SU-DHL-6 (cell line): Measurements from ENCODE around the gene DST.

ENCODE experiments used
- H2AFZ ChIP-seq: fragments of 200-600 bp; sonication (generic); 2 replicates; pipeline ENCODE4 v1.6.1; 2014; ENCODE audit warnings: low read depth, mild to moderate bottlenecking, moderate library complexity, mixed read lengths, antibody characterized with exemption, low read length; ENCODE audit not compliant: severe bottlenecking
- H3F3A ChIP-seq: fragments of 200-600 bp; shearing (Covaris generic); 2 replicates; pipeline ENCODE4 v1.6.0; 2016; ENCODE audit warnings: antibody characterized with exemption, mild to moderate bottlenecking; ENCODE audit not compliant: insufficient read depth
- H3K27ac ChIP-seq: fragments of 200-600 bp; sonication (generic); 2 replicates; pipeline ENCODE4 v1.5.1; 2016; ENCODE audit warnings: low read depth, mild to moderate bottlenecking, low read length, moderate library complexity, mixed read lengths
- H3K27me3 ChIP-seq: fragments of 200-600 bp; sonication (generic), shearing (Covaris generic); 2 replicates; pipeline ENCODE4 v1.6.0; 2014; ENCODE audit warnings: mild to moderate bottlenecking, low read length
- H3K36me3 ChIP-seq: fragments of 200-600 bp; sonication (generic); 2 replicates; pipeline ENCODE4 v1.6.1; 2014; ENCODE audit warnings: mild to moderate bottlenecking, low read length, mixed read lengths
- H3K4me2 ChIP-seq: fragments of 300-600, 200-600 bp; shearing (Covaris generic), sonication (generic); 2 replicates; pipeline ENCODE4 v1.6.0; 2014; ENCODE audit warnings: low read length, low read depth, mild to moderate bottlenecking; ENCODE audit not compliant: poor library complexity, severe bottlenecking
- H3K4me3 ChIP-seq: fragments of 200-600 bp; sonication (generic); 2 replicates; pipeline ENCODE4 v1.5.1; 2014; ENCODE audit warnings: antibody characterized with exemption, low read length, mild to moderate bottlenecking, mixed read lengths; ENCODE audit not compliant: insufficient read depth, poor library complexity, severe bottlenecking
- H3K79me2 ChIP-seq: fragments of 200-600 bp; sonication (generic); 2 replicates; pipeline ENCODE4 v1.6.1; 2014; ENCODE audit warnings: mild to moderate bottlenecking, low read length, moderate library complexity; ENCODE audit not compliant: insufficient read depth
- H3K9ac ChIP-seq: fragments of 200-600 bp; sonication (generic); 2 replicates; pipeline ENCODE4 v1.7.0; 2014; ENCODE audit warnings: mild to moderate bottlenecking, low read length
- H3K9me2 ChIP-seq: fragments of 200-600 bp; sonication (generic); replicated peaks from 2 replicates; pipeline ENCODE4 v1.6.1; 2014; ENCODE audit warnings: low read length; ENCODE audit not compliant: insufficient read depth
- H3K9me3 ChIP-seq: fragments of 200-600 bp; sonication (generic); 2 replicates; pipeline ENCODE4 v1.6.1; 2014; ENCODE audit warnings: low read length, mixed read lengths; ENCODE audit not compliant: insufficient read depth
- H4K20me1 ChIP-seq: fragments of 200-600 bp; sonication (generic); 2 replicates; pipeline ENCODE4 v1.6.1; 2014; ENCODE audit warnings: low read depth, mild to moderate bottlenecking, antibody characterized with exemption, low read length, moderate library complexity, mixed read lengths
- EZH2phosphoT487 ChIP-seq: fragments of 200-600 bp; sonication (generic), shearing (Covaris generic); conservative IDR thresholded peaks from 2 replicates; pipeline ENCODE4 v1.6.1; 2018; ENCODE audit warnings: mild to moderate bottlenecking, antibody characterized with exemption, low read length, moderate library complexity, mixed read lengths
- TF ChIP-seq, protein P1 (sequence below): fragments of 200-600 bp; sonication (generic); IDR thresholded peaks from one replicate; pipeline ENCODE4 v1.5.1; 2017; ENCODE audit warnings: antibody characterized with exemption, mild to moderate bottlenecking, low read length, moderate library complexity; ENCODE audit not compliant: insufficient read depth, poor library complexity, severe bottlenecking

The DST gene

DNA sequence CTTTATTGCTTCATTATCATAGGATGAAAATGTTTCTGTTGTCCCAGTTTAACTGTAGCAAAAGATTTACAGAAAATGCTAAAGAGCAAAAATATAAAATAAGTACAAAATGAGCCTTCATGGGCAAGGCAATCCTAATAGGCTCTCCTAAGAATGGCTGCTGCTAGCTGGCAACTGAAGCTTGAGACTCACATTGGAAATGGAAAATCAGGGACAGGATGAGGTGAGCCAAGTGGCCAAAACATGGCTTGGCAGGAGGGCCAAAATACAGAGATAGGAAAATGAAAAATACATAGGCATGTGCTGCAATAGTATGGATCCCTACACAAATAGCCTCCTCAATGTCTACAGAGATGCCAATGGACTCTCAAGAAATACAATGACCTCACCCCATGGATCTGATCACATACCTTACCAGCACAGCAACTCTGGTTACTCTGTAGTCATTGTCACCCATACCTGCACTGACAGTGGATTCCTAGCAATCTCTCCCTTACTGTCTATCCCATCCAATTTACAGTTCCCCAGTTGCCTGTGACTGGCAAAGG, 105.4 kb downstream of the DST start:
- H3K27me3 ChIP-seq = no peaks in the 10 kb centered on the region
- H3K36me3 ChIP-seq = no peaks in the 10 kb centered on the region
- H3K9me3 ChIP-seq = no peaks in the 10 kb centered on the region
- no peak overlapping the region for H3K27ac ChIP-seq
- no peak overlapping the region for H3K9ac ChIP-seq
- H2AFZ ChIP-seq = no peak overlapping the region
- H3F3A ChIP-seq = no peaks in the 10 kb centered on the region
- H3K4me2 ChIP-seq = no peak overlapping the region
- H3K79me2 ChIP-seq = no peaks in the 10 kb centered on the region
- TF ChIP-seq EZH2phosphoT487 = no peak
- TF ChIP-seq, protein P1, sequence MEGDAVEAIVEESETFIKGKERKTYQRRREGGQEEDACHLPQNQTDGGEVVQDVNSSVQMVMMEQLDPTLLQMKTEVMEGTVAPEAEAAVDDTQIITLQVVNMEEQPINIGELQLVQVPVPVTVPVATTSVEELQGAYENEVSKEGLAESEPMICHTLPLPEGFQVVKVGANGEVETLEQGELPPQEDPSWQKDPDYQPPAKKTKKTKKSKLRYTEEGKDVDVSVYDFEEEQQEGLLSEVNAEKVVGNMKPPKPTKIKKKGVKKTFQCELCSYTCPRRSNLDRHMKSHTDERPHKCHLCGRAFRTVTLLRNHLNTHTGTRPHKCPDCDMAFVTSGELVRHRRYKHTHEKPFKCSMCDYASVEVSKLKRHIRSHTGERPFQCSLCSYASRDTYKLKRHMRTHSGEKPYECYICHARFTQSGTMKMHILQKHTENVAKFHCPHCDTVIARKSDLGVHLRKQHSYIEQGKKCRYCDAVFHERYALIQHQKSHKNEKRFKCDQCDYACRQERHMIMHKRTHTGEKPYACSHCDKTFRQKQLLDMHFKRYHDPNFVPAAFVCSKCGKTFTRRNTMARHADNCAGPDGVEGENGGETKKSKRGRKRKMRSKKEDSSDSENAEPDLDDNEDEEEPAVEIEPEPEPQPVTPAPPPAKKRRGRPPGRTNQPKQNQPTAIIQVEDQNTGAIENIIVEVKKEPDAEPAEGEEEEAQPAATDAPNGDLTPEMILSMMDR = no peak
- H4K20me1 ChIP-seq = no peaks in the 10 kb centered on the region
- no peaks in the 10 kb centered on the region for H3K9me2 ChIP-seq
- no peak overlapping the region for H3K4me3 ChIP-seq

DNA sequence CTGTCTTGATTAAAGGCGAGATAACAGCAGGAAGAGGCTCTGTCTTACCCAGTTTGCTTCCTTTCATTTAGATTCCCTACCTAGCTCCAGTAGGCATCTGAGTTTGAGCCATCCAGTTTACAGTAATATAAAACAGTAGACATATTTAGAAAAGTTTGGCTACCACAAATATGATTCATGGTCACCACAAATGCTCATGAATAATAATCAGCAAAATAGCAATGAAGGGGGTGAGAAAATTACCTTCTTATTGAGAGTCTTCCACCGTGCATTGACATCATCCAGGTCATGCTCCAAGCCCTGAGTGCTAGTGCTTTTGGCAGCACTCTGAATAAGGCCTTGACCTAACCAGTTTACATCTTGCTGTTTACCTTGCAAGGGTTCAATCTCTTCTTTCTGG, 106.2 kb downstream of the DST start:
- H4K20me1 ChIP-seq = no peaks in the 10 kb centered on the region
- no peaks in the 10 kb centered on the region for H3K27me3 ChIP-seq
- no peak overlapping the region for H3K4me3 ChIP-seq
- H3K4me2 ChIP-seq = no peak overlapping the region
- TF ChIP-seq EZH2phosphoT487 = no peak
- TF ChIP-seq, protein P1 = no peak
- H3F3A ChIP-seq = no peaks in the 10 kb centered on the region
- no peak overlapping the region for H3K27ac ChIP-seq
- H3K9ac ChIP-seq = no peak overlapping the region
- H3K36me3 ChIP-seq = no peaks in the 10 kb centered on the region
- H3K9me3 ChIP-seq = no peaks in the 10 kb centered on the region
- no peak overlapping the region for H2AFZ ChIP-seq
- H3K79me2 ChIP-seq = no peaks in the 10 kb centered on the region
- no peaks in the 10 kb centered on the region for H3K9me2 ChIP-seq

GRCh38 chr6:56535626-56536025, 107.1 kb downstream of the DST start:
- no peak overlapping the region for H3K4me2 ChIP-seq

More at GRCh38 chr6:56535626-56536025, 107.1 kb downstream of the DST start:
- Histone ChIP-seq H4K20me1 (no peaks in the 10 kb centered on the region), H3K9me3 (no peaks in the 10 kb centered on the region), H3K9me2 (no peaks in the 10 kb centered on the region), H3K79me2 (no peaks in the 10 kb centered on the region), H3K27ac (no peak overlapping the region), H3F3A (no peaks in the 10 kb centered on the region), H3K4me3 (no peak overlapping the region), H3K36me3 (no peaks in the 10 kb centered on the region), H3K9ac (no peak overlapping the region), H3K27me3 (no peaks in the 10 kb centered on the region), H2AFZ (no peak overlapping the region)
- TF ChIP-seq EZH2phosphoT487 = no peak
- TF ChIP-seq, protein P1 = no peak
